Body of pancreas (tissue), 4 donors: ENCODE measurements around the gene CAMK2B. TPM values are rescaled to one million over a fixed set of nuclear protein-coding genes. Genes with fewer than 3 reads are reported as not detected.

ENCODE experiments used
- ATAC-seq: fragments of 150-250 bp; one replicate; pipeline ENCODE4 v1.9.1; 2016
- DNase-seq, 4 donors: peaks; one replicate each; pipeline ENCODE4 v3.0.0-alpha.2; 2019
- H3K27ac ChIP-seq, 4 donors: fragments of 200-600 bp; sonication (generic); 1 replicate in 3 of 4; 2 replicates in 1 of 4; pipeline versions ENCODE4 v1.5.1 to v1.6.1; 2016 to 2019; ENCODE audit warnings: mild to moderate bottlenecking in 1 of 4, mixed read lengths in 1 of 4, moderate library complexity in 1 of 4
- H3K27me3 ChIP-seq, 2 donors: fragments of 200-600 bp; sonication (generic); one replicate each; pipeline ENCODE4 v1.6.0; 2016; ENCODE audit warnings: mild to moderate bottlenecking in 1 of 2
- H3K36me3 ChIP-seq, 2 donors: fragments of 200-600 bp; sonication (generic); replicated peaks in 1 of 2; 2 replicates each; pipeline ENCODE4 v1.5.1; 2016; ENCODE audit warnings: low read depth in 2 of 2; ENCODE audit not compliant: insufficient read depth in 1 of 2
- H3K4me1 ChIP-seq: fragments of 200-600 bp; sonication (generic); one replicate; pipeline ENCODE4 v1.6.0; 2016
- H3K4me3 ChIP-seq, 2 donors: fragments of 200-600 bp; sonication (generic); 1 replicate in 1 of 2; 2 replicates in 1 of 2; pipeline ENCODE4 v1.5.1; 2016 to 2019
- H3K9me3 ChIP-seq, 3 donors: fragments of 200-600 bp; sonication (generic); 1 replicate in 2 of 3; 2 replicates in 1 of 3; pipeline ENCODE4 v1.5.1; 2016
- CTCF ChIP-seq, 7 experiments: fragments of 450-650 bp in 4 of 7; fragments of 200-600 bp in 3 of 7; sonication (generic) in 3 of 7; IDR thresholded peaks; one replicate each; pipeline ENCODE4 v1.5.1; 2016 to 2019; ENCODE audit warnings: antibody characterized with exemption in 7 of 7
- POLR2A ChIP-seq, 3 donors: fragments of 450-650 bp; IDR thresholded peaks; one replicate each; pipeline ENCODE4 v1.6.1; 2016; ENCODE audit warnings: antibody characterized with exemption in 3 of 3, mild to moderate bottlenecking in 2 of 3
- WGBS, 2 donors: methylation state at CpG; one replicate each; pipeline ENCODE4 v1.1.5; 2017; 5-methylcytosine and 5-hydroxymethylcytosine counted together
- intact Hi-C: fragments of 100-400 bp; cut with DNase I; formaldehyde crosslinking; loops from one replicate; pipeline ENCODE4 v1.15.1; 2023
- total RNA-seq, 2 donors: library from RNA; depleted of rRNA; stranded (reverse); fragments of >200 nt; gene quantifications; one replicate each; pipeline ENCODE4 v1.1.0, GENCODE V29; 2016

The CAMK2B gene
- total RNA-seq, 2 donors from 2014 or later = 0.52 to 7.6 TPM

- intact Hi-C loops = no loop called here
- Histone ChIP-seq H3K4me3 (no peak overlapping the region), H3K9me3 (no peaks in the 10 kb centered on the region), H3K4me1 (peaks cover 8% of the 10 kb centered on the region), H3K27me3 (no peaks in the 10 kb centered on the region), H3K36me3 (no peaks in the 10 kb centered on the region), H3K27ac (no peak overlapping the region)
- peak in 1 of 4 donors; percentile 12 for DNase-seq
- ATAC-seq = no peak
- no peak for TF ChIP-seq POLR2A (IDR thresholded peaks at IDR 0.05)
- TF ChIP-seq CTCF (IDR thresholded peaks at IDR 0.05) = no peak
- 83 to 87% methylated on average over 8 to 15 of the region's 18 CpGs for WGBS, 2 donors
Measured at GRCh38 chr7:44308596-44309270, 16.7 kb downstream of the CAMK2B start.

- intact Hi-C loops = no loop called here
- Histone ChIP-seq H3K27me3 (no peaks in the 10 kb centered on the region), H3K4me1 (peaks cover 8% of the 10 kb centered on the region), H3K36me3 (no peaks in the 10 kb centered on the region), H3K27ac (no peak overlapping the region), H3K9me3 (no peaks in the 10 kb centered on the region), H3K4me3 (no peak overlapping the region)
- ATAC-seq (no peak), DNase-seq (no peak)
- no peak for TF ChIP-seq POLR2A (IDR thresholded peaks at IDR 0.05)
- no peak for TF ChIP-seq CTCF (IDR thresholded peaks at IDR 0.05)
- 80 to 86% methylated on average over 6 to 8 of the region's 8 CpGs for WGBS, 2 donors
Measured at GRCh38 chr7:44307905-44308595, 17.3 kb downstream of the CAMK2B start.

- WGBS, 2 donors = 79 to 85% methylated on average over 7 of the region's 7 CpGs
- Histone ChIP-seq H3K4me1 (peaks cover 8% of the 10 kb centered on the region), H3K27ac (no peak overlapping the region), H3K4me3 (no peak overlapping the region), H3K9me3 (no peaks in the 10 kb centered on the region), H3K27me3 (no peaks in the 10 kb centered on the region), H3K36me3 (no peaks in the 10 kb centered on the region)
- TF ChIP-seq POLR2A (IDR thresholded peaks at IDR 0.05) (no peak), CTCF (IDR thresholded peaks at IDR 0.05) (no peak)
- DNase-seq (peak in 1 of 4 donors; percentile 11), ATAC-seq (no peak)
- intact Hi-C loops = no loop called here
Measured at GRCh38 chr7:44307301-44307900, 18.0 kb downstream of the CAMK2B start.

- no peaks in the 10 kb centered on the region for H3K9me3 ChIP-seq
- no peaks in the 10 kb centered on the region for H3K27me3 ChIP-seq
- no peak overlapping the region for H3K4me3 ChIP-seq
- intact Hi-C loops = no loop called here
- ATAC-seq = no peak
- no peak for DNase-seq
- H3K4me1 ChIP-seq = peaks cover 8% of the 10 kb centered on the region
- H3K27ac ChIP-seq = no peak overlapping the region
- H3K36me3 ChIP-seq = no peaks in the 10 kb centered on the region
- no peak for TF ChIP-seq CTCF (IDR thresholded peaks at IDR 0.05)
- TF ChIP-seq POLR2A (IDR thresholded peaks at IDR 0.05) = no peak
- 69 to 73% methylated on average over 2 of the region's 2 CpGs for WGBS, 2 donors
Measured at GRCh38 chr7:44306606-44307005, 18.8 kb downstream of the CAMK2B start.
